Measurements from ENCODE around the gene C6orf89.
"Not testable (repeated sequence)": the region's sequence is repeated elsewhere in the genome, so short reads cannot be mapped to it uniquely, and the experiment has no call there.

C6orf89 gene

DNA sequence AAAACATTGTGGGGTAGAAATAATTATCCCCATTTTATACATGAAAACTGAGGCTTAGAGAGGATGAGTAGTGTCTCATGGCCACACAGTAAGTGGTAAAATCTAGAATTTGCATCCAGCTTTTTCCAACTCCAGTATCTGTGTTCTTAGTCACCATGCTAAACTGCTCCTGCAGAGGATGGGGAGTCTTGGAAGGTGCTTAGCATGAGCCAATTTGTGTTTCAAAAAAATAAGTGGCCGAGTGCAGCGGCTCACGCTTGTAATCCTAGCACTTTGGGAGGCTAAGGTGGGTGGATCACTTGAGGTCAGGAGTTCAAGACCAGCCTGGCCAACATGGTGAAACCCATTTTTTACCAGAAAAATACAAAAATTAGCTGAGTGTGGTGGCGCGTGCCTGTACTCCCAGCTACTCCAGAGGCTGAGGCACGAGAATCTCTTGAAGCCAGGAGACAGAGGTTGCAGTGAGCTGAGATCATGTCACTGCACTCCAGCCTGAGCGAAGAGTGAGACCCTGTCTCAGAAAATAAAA lies 2.4 kb downstream of the C6orf89 start:
- no peak for DNase-seq (ENCODE audit: low read depth)
- no peak overlapping the region for H3K4me3 ChIP-seq (ENCODE audit: low read depth, low read length)
- TF ChIP-seq, protein P1, sequence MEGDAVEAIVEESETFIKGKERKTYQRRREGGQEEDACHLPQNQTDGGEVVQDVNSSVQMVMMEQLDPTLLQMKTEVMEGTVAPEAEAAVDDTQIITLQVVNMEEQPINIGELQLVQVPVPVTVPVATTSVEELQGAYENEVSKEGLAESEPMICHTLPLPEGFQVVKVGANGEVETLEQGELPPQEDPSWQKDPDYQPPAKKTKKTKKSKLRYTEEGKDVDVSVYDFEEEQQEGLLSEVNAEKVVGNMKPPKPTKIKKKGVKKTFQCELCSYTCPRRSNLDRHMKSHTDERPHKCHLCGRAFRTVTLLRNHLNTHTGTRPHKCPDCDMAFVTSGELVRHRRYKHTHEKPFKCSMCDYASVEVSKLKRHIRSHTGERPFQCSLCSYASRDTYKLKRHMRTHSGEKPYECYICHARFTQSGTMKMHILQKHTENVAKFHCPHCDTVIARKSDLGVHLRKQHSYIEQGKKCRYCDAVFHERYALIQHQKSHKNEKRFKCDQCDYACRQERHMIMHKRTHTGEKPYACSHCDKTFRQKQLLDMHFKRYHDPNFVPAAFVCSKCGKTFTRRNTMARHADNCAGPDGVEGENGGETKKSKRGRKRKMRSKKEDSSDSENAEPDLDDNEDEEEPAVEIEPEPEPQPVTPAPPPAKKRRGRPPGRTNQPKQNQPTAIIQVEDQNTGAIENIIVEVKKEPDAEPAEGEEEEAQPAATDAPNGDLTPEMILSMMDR (IDR thresholded peaks at IDR 0.05; ENCODE audit: low read depth, low read length, missing control alignments), result no peak

DNA sequence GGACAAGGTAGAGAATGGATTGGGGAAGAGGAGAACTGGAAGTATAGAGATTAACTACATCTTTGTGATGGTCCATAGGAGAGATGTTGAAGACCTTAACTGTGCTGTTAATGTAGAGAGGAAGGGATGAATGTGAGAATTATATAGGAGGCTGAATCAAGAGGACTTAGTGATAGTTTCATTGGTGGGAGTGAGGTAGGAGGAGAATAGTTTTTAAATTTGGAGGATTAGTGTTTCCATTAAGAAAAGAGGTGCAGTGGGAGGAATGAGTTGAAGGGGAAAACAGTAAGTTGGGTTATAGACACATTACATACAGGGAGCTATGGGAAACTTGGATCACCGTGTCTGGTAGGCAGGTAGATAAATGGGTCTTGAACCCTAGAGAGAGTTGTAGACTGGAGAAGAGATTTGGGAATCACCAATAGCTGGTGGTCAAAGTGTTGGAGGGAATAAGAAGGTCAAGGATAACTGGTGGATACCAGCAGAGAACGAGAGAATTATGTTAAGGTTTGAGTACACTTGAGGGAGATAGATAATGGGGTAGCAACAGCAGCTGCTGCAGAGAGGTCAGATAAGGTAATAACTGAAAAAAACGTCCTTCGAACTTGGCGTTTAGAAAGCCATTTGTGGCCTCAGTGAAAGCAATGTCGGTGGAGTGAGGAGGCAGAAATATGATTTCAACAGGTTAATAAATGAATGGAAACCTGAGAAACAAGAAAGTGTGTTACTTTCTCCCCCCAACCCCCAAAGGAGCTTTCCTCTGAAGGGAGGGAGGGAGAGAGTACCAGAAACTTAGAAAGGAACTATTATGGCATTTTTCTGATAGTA lies 3.1 kb downstream of the C6orf89 start:
- DNase-seq (ENCODE audit: low read depth), result no peak
- TF ChIP-seq, protein P1 (IDR thresholded peaks at IDR 0.05; ENCODE audit: low read depth, low read length, missing control alignments), result no peak

DNA sequence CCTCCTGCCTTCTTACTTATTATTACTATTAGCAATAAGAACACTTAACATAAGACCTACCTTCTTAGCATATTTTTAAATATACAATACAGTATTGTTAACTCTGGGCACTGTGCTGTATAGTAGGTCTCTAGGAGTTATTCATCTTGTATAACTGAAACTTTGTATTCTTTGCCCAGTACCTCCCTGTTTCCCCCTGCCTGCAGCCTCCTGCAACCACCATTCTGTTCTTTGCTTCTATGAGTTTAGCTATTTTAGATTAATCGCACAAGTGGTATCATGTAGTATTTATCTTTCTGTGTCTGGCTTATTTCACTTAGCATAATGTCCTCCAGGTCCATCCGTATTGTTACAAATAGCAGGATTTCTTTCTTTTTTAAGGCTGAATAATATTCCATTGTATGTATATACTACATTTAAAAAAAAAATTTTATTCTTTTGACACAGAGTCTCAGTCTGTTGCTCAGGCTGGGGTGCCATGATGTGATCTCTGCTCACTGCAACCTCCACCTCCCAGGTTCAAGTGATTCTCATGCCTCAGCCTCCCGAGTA lies 4.4 kb downstream of the C6orf89 start:
- TF ChIP-seq, protein P1 (IDR thresholded peaks at IDR 0.05; ENCODE audit: low read depth, low read length, missing control alignments), result no peak
- no peak overlapping the region for H3K4me3 ChIP-seq (ENCODE audit: low read depth, low read length)
- no peak for DNase-seq (ENCODE audit: low read depth)

More for the DNA sequence above, 3.1 kb downstream of the C6orf89 start:
- no peak overlapping the region for H3K4me3 ChIP-seq (ENCODE audit: low read depth, low read length)

- DNase-seq (ENCODE audit: low read depth); H3K4me3 ChIP-seq (ENCODE audit: low read depth, low read length): not testable (repeated sequence)
Measured at GRCh38 chr6:36891153-36891552, 5.4 kb downstream of the C6orf89 start.

GRCh38 chr6:36893976-36894932 lies 8.5 kb downstream of the C6orf89 start:
- no peak for DNase-seq (ENCODE audit: low read depth)
- no peak overlapping the region for H3K4me3 ChIP-seq (ENCODE audit: low read depth, low read length)
- TF ChIP-seq, protein P1 (IDR thresholded peaks at IDR 0.05; ENCODE audit: low read depth, low read length, missing control alignments), result no peak

DNA sequence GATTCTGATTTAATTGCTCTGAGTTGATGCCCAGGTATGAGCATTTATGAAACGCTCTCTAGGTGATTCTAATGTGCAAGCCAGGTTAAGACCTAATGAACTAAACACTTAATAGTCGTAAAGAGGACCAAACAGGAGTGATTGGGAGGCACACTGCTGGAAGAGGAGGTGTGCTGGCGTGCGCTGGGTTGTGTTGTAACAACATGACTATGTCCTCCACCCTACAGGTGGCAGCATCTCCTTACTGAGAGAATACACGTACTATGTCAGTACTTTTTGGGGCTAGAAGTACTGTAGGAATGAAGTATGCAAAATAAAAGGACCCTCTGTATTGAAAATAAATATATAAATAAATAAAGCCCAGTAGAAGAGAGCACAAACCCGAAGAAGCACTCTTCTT lies 11.9 kb downstream of the C6orf89 start:
- H3K4me3 ChIP-seq (ENCODE audit: low read depth, low read length), result no peak overlapping the region
- TF ChIP-seq, protein P1 (IDR thresholded peaks at IDR 0.05; ENCODE audit: low read depth, low read length, missing control alignments), result no peak
- DNase-seq (ENCODE audit: low read depth), result no peak

DNA sequence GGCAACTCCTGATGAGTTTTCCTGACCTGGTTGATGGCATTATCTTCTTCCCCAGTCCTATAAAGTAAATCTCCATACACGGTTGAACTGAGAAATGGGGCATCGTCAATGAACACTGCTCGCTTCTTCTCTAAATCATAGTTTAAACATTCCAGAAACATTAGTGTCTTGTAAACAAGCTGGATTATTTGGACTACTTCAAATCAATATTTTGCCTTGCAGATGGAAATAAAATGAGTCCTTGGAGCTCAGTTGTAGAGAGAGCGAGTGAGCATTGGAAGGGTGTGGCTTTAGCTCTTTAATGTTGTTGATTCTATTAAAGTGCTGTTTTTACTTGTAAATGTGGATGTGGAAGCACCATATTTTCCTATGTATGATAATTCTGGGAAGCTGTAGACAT lies 18.4 kb downstream of the C6orf89 start:
- no peak for DNase-seq (ENCODE audit: low read depth)
- no peak overlapping the region for H3K4me3 ChIP-seq (ENCODE audit: low read depth, low read length)
- TF ChIP-seq, protein P1 (IDR thresholded peaks at IDR 0.05; ENCODE audit: low read depth, low read length, missing control alignments), result no peak
